Measurements from ENCODE around the gene CCDC142. TPM values are rescaled to one million over a fixed set of nuclear protein-coding genes. Genes with fewer than 3 reads are reported as not detected.

CCDC142 gene
- total and polyA plus RNA-seq, 10 of the 15 experiments (the other 5 are each of a cell fraction or from before 2014, with no cell fraction given), result 0.93 to 16.9 (median 9.0) TPM

- TF ChIP-seq ZNF687 (IDR thresholded peaks at IDR 0.05) (no peak), REST (IDR thresholded peaks at IDR 0.05; ENCODE audit: low read depth, low read length) (no peak), BRCA1 (IDR thresholded peaks at IDR 0.05; ENCODE audit: low read depth, low read length) (no peak), LARP7 (IDR thresholded peaks at IDR 0.05) (no peak), CREM (IDR thresholded peaks at IDR 0.05; ENCODE audit: low read depth) (no peak)
Observed at GRCh38 chr2:74488643-74489481, 6.1 kb upstream of the CCDC142 start (continued).

All from GM12878 (cell line).